AG04449 (cell line): Measurements from ENCODE around the gene MOB2.
"Not testable (repeated sequence)": the region's sequence is repeated elsewhere in the genome, so short reads cannot be mapped to it uniquely, and the experiment has no call there.

ENCODE experiments used
- CTCF ChIA-PET: fragments of 350-600 bp; formaldehyde crosslinking; extraction: SDS; loops from one replicate; lab custom pipeline; 2021; ENCODE audit warnings: antibody characterized with exemption; lab: Yijun Ruan, JAX
- POLR2A ChIA-PET: fragments of 400-600, 350-600 bp; formaldehyde crosslinking; extraction: SDS; loops from one replicate; lab custom pipeline; 2020; ENCODE audit warnings: antibody characterized with exemption, inconsistent platforms; lab: Yijun Ruan, JAX
- DNase-seq: peaks from one replicate; pipeline ENCODE4 v3.0.0-alpha.2; 2010; ENCODE audit warnings: low read depth, low spot score
- H3K4me3 ChIP-seq: 2 replicates; pipeline ENCODE4 v1.5.1; 2011; ENCODE audit warnings: low read depth, mild to moderate bottlenecking, control low read depth, low read length
- TF ChIP-seq, protein P1 (sequence below): IDR thresholded peaks from one replicate; pipeline ENCODE4 v1.5.1; 2011; ENCODE audit warnings: mild to moderate bottlenecking, moderate library complexity, low read length, control low read depth, inconsistent platforms; ENCODE audit not compliant: insufficient read depth; ENCODE audit errors: missing control alignments

The MOB2 gene

DNA sequence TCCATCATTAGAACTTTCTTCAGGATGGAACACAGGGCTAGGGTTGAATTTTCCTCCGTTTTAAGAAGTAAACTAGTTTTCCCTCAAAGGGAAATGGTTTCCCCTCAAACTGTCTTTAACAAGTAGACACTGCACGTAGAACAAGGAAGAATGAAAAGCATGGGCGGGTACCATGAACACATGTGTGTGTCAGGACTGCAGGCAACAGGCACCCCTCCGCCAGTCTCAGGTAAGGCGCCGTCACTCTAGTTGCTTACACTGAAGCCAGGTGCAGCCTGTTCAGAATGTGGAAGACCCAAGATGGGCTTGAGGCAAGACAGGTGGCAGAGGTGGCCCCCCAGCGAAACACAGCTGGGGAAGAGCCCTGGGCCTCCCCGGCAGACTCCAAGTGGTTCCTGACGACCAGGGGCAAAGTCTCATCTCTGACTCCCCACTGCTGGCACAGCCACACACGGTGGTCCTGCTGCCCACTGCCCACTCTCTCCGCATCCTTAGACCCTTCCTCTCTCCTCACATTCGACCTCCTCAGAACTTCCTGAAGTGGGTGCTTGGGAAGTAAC is 25.4 kb upstream of the MOB2 start:
- H3K4me3 ChIP-seq = no peak overlapping the region
- TF ChIP-seq, protein P1, sequence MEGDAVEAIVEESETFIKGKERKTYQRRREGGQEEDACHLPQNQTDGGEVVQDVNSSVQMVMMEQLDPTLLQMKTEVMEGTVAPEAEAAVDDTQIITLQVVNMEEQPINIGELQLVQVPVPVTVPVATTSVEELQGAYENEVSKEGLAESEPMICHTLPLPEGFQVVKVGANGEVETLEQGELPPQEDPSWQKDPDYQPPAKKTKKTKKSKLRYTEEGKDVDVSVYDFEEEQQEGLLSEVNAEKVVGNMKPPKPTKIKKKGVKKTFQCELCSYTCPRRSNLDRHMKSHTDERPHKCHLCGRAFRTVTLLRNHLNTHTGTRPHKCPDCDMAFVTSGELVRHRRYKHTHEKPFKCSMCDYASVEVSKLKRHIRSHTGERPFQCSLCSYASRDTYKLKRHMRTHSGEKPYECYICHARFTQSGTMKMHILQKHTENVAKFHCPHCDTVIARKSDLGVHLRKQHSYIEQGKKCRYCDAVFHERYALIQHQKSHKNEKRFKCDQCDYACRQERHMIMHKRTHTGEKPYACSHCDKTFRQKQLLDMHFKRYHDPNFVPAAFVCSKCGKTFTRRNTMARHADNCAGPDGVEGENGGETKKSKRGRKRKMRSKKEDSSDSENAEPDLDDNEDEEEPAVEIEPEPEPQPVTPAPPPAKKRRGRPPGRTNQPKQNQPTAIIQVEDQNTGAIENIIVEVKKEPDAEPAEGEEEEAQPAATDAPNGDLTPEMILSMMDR = no peak
- ChIA-PET CTCF (interaction anchor here (0.7 to 1.4 kb wide), 3 partner anchors 9 to 63 kb away, joined by 3 to 5 read pairs (median 3); no protein-coding TSS in a partner anchor), POLR2A (no interaction called here)
- no peak for DNase-seq

DNA sequence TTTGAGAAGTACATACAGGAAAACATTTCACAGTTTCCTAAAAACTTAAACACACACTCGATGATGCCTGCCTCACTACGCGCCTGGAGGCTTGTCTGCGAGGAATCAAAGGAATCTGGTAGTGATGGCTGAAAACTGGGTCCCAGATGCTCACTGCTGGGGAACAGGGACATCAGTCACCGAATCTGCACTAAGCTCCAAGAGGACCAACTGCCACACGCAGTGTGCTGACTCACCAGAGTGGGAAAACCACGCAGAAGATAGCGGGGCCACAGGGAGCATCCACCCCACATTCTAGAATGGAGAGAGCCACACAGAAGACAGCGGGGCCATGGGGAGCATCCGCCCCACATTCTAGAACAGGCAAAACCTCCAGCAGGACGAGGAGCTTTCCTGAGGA is 24.3 kb upstream of the MOB2 start:
- TF ChIP-seq, protein P1 = no peak
- CTCF ChIA-PET = interaction anchor here (1.0 to 1.4 kb wide), 2 partner anchors 14 to 64 kb away, joined by 3 to 5 read pairs; no protein-coding TSS in a partner anchor

DNA sequence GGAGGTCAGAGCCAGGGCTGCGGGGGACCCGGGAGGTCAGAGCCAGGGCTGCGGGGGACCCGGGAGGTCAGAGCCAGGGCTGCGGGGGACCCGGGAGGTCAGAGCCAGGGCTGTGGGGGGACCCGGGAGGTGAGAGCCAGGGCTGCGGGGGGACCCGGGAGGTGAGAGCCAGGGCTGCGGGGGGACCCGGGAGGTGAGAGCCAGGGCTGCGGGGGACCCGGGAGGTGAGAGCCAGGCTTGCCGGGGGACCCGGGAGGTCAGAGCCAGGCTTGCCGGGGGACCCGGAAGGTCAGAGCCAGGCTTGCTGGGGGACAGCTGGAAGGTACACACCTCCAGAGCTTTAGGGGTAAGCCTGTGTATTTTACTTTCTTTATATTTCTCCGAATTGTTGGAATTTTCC is 23.8 kb upstream of the MOB2 start:
- POLR2A ChIA-PET = not testable (repeated sequence)

More for the DNA sequence above, 24.3 kb upstream of the MOB2 start:
- no peak for DNase-seq
- POLR2A ChIA-PET = no interaction called here
- H3K4me3 ChIP-seq = no peak overlapping the region

DNA sequence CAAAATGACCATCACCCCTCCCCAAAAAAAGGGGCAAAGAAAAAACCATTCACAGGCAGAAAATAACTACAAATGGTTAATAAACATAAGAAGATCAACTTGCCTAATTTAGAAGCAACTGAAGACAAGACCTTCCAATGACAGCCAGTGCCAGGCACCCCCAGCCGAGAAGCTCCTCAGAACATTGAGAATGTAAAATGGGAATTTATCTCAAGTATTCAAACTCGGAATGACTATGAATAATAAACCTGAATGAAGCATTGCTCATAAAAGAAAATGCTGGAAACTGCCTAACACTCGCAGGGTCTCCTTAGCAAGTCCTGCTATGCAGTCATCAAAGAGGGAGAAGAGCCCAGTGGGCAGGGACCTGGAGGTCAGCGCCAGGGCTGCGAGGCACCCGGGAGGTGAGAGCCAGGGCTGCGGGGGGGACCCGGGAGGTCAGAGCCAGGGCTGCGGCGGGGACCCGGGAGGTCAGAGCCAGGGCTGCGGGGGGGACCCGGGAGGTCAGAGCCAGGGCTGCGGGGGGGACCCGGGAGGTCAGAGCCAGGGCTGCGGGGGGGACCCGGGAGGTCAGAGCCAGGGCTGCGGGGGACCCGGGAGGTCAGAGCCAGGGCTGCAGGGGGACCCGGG is 23.2 kb upstream of the MOB2 start:
- no peak for DNase-seq
- ChIA-PET POLR2A (no interaction called here), CTCF (no interaction called here)
- H3K4me3 ChIP-seq = no peak overlapping the region
- TF ChIP-seq, protein P1 = no peak

More for the DNA sequence above, 23.8 kb upstream of the MOB2 start:
- CTCF ChIA-PET, DNase-seq, H3K4me3 ChIP-seq: not testable (repeated sequence)

DNA sequence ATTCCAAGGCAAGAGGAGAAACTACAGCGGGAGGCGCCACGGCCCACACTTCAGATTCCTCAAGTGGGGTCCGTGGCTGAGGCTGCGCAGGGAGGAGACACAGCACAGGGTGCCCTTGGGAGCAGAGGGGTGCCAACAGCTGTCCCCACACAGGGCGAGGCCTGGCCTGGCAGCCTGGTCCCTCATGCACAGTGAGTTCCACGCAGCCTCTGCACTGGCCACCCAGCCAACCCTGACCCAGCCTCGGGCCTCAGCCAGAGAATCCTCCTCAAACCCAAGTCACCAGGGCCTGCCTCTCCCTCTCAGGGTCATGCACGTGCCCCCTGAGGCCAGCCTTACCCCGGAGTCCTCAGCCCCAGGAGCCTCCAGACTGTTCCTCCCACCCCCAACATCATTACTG is 22.4 kb upstream of the MOB2 start:
- DNase-seq = no peak
- TF ChIP-seq, protein P1 = no peak
- H3K4me3 ChIP-seq = no peak overlapping the region
- CTCF ChIA-PET = no interaction called here
- POLR2A ChIA-PET = no interaction called here

DNA sequence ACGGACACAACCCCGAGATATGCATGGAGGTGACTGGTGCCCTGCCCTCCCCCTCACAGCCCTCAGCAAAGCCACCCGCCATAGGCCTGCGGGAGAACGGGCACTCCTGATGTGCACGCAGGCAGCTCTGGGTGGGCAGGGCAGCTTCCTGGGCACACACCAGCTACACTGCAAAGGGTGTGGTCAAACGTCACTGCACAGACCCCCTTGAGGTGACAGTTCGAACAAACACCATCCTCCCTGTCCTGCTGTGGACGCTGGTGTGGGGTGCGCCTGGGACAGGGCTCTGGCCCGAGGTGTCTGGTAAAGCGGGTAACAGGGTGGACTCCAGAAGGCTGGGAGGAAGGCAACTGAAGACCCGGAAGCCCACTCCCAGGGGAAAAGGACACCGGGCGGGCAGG is 21.9 kb upstream of the MOB2 start:
- no peak for DNase-seq
- ChIA-PET POLR2A (no interaction called here), CTCF (no interaction called here)
- H3K4me3 ChIP-seq = no peak overlapping the region
- TF ChIP-seq, protein P1 = no peak
